K562 (cell line): ENCODE data around the gene INTS6. TPM values are rescaled to one million over a fixed set of nuclear protein-coding genes. Genes with fewer than 3 reads are reported as not detected.

Experiments used
- ATAC-seq: fragments of 200-7000 bp; cut with Tn5 transposase; 3 replicates; pipeline ENCODE4 v1.9.1; 2020; ENCODE audit warnings: moderate library complexity
- BruUV-seq: library from RNA; stranded (reverse); fragments of 400-500 nt; replicated peaks from 2 replicates; lab custom pipeline; 2021; lab: Mats Ljungman, UMichigan
- CTCF ChIA-PET: fragments of 300-600 bp; formaldehyde crosslinking; extraction: SDS; loops from one replicate; lab custom pipeline; 2021; ENCODE audit warnings: low intra/inter-chr PET ratio; lab: Yijun Ruan, JAX
- POLR2A ChIA-PET: fragments of 300-600, 350-650 bp; sonication (Branson Sonifier 250); formaldehyde crosslinking; extraction: SDS; loops from one replicate; lab custom pipeline; 2021; ENCODE audit warnings: antibody characterized with exemption, inconsistent platforms; lab: Yijun Ruan, JAX
- DNase-seq, 4 experiments: peaks; one replicate each; pipeline versions ENCODE4 v3.0.0 to v3.0.0-alpha.2; 2011 to 2018; ENCODE audit warnings: low spot score in 3 of 4, mixed read lengths in 3 of 4; ENCODE audit errors: extremely low read depth in 1 of 4
- FAIRE-seq: peaks from 2 replicates; lab custom pipeline; 2011; peaks lifted over from hg19 to GRCh38; lab: Jason Lieb, UNC
- H2AFZ ChIP-seq: 2 replicates; pipeline ENCODE4 v1.6.0; 2011; ENCODE audit warnings: low read depth, low read length, control low read depth, inconsistent platforms
- H3K27ac ChIP-seq: fragments of 200-600 bp; 3 replicates; pipeline ENCODE4 v1.8.0; 2011; ENCODE audit warnings: low read depth, mild to moderate bottlenecking, control low read depth, inconsistent platforms, low read length, moderate library complexity, mixed read lengths; ENCODE audit errors: extremely low read depth
- H3K27me3 ChIP-seq, 2 experiments: fragments of 300-600 bp in 1 of 2; 2 replicates in 1 of 2; 3 replicates in 1 of 2; pipeline versions ENCODE4 v1.6.0 to v1.8.0; 2011; ENCODE audit warnings: inconsistent platforms in 2 of 2, low read length in 2 of 2, mild to moderate bottlenecking in 1 of 2, mixed read lengths in 1 of 2, moderate library complexity in 1 of 2; ENCODE audit not compliant: control insufficient read depth in 2 of 2, insufficient read depth in 2 of 2
- H3K36me3 ChIP-seq: fragments of 300-600 bp; 3 replicates; pipeline ENCODE4 v1.8.0; 2011; ENCODE audit warnings: mild to moderate bottlenecking, low read length, inconsistent platforms; ENCODE audit not compliant: control insufficient read depth, insufficient read depth
- H3K4me1 ChIP-seq, 2 experiments: fragments of 200-600 bp in 1 of 2; replicated peaks in 1 of 2; 2 replicates in 1 of 2; 3 replicates in 1 of 2; pipeline versions ENCODE4 v1.5.1 to v1.8.0; 2011; ENCODE audit warnings: inconsistent platforms in 2 of 2, low read length in 2 of 2, mild to moderate bottlenecking in 1 of 2, mixed read lengths in 1 of 2, moderate library complexity in 1 of 2; ENCODE audit not compliant: control insufficient read depth in 2 of 2, insufficient read depth in 2 of 2
- H3K4me2 ChIP-seq: 2 replicates; pipeline ENCODE4 v1.6.1; 2011; ENCODE audit warnings: low read length, control low read depth, inconsistent platforms, mixed read lengths; ENCODE audit not compliant: insufficient read depth
- H3K4me3 ChIP-seq: fragments of 200-600 bp; sonication (generic), shearing (Covaris generic); 2 replicates; pipeline ENCODE4 v1.5.1; 2016; ENCODE audit warnings: control low read depth, inconsistent platforms
- H3K79me2 ChIP-seq: fragments of 200-600 bp; 3 replicates; pipeline ENCODE4 v1.8.0; 2011; ENCODE audit warnings: low read length, inconsistent platforms; ENCODE audit not compliant: control insufficient read depth, insufficient read depth
- H3K9ac ChIP-seq, 2 experiments: 2 replicates each; pipeline versions ENCODE4 v1.6.0 to v1.6.1; 2011; ENCODE audit warnings: low read depth in 2 of 2, low read length in 2 of 2, control low read depth in 1 of 2, inconsistent platforms in 1 of 2, mild to moderate bottlenecking in 1 of 2, mixed read lengths in 1 of 2; ENCODE audit not compliant: insufficient read depth in 1 of 2
- H3K9me1 ChIP-seq: one replicate; pipeline ENCODE4 v1.6.0; 2011; ENCODE audit warnings: inconsistent platforms, mild to moderate bottlenecking, low read length, moderate library complexity; ENCODE audit not compliant: control insufficient read depth, insufficient read depth
- H3K9me3 ChIP-seq: replicated peaks from 2 replicates; pipeline ENCODE4 v1.5.1; 2011; ENCODE audit warnings: low read depth, low read length, inconsistent platforms; ENCODE audit not compliant: control insufficient read depth, insufficient read depth
- H4K20me1 ChIP-seq: replicated peaks from 2 replicates; pipeline ENCODE4 v1.6.1; 2011; ENCODE audit warnings: low read length, inconsistent platforms, mixed read lengths; ENCODE audit not compliant: control insufficient read depth, insufficient read depth
- BHLHE40 ChIP-seq: IDR thresholded peaks from 2 replicates; pipeline ENCODE4 v1.6.1; 2011; ENCODE audit warnings: low read length, improper control_type of control experiment
- ELF4 ChIP-seq: fragments of 450-650 bp; formaldehyde crosslinking; IDR thresholded peaks from 2 replicates; pipeline ENCODE4 v1.4.0; 2022; ENCODE audit warnings: missing genetic modification characterization
- HNRNPK ChIP-seq: fragments of 200-400 bp; formaldehyde crosslinking; IDR thresholded peaks from one replicate; pipeline ENCODE4 v1.6.1; 2018; ENCODE audit warnings: mild to moderate bottlenecking, low read depth, low read length; ENCODE audit not compliant: poor library complexity, severe bottlenecking
- KLF10 ChIP-seq: fragments of 250-450 bp; sonication (Bioruptor Pico); IDR thresholded peaks from 2 replicates; pipeline ENCODE4 v1.6.1; 2021; ENCODE audit warnings: matching md5 sums
- PTBP1 ChIP-seq: fragments of 200-400 bp; formaldehyde crosslinking; IDR thresholded peaks from 2 replicates; pipeline ENCODE4 v1.6.1; 2017; ENCODE audit warnings: low read depth, low read length
- TBP ChIP-seq: optimal IDR thresholded peaks from 2 replicates; pipeline ENCODE3; 2011; ENCODE audit warnings: low read depth, low read length, improper control_type of control experiment
- U2AF2 ChIP-seq: fragments of 200-400 bp; formaldehyde crosslinking; optimal IDR thresholded peaks from 2 replicates; pipeline ENCODE3; 2017; ENCODE audit warnings: low read depth, mild to moderate bottlenecking, low read length
- ZNF175 ChIP-seq: fragments of 200-800 bp; sonication (Bioruptor generic); IDR thresholded peaks from 2 replicates; pipeline ENCODE4 v1.6.1; 2016; ENCODE audit warnings: low read depth, mild to moderate bottlenecking, missing genetic modification characterization, missing compliant biosample characterization
- WGBS: fragments of 100-300 bp; shearing (Covaris generic); methylation state at CpG from one replicate; pipeline ENCODE4 v1.1.6; 2016; ENCODE audit warnings: low coverage, mixed read lengths; ENCODE audit not compliant: insufficient coverage; ENCODE audit errors: missing lambda C conversion rate; 5-methylcytosine and 5-hydroxymethylcytosine counted together
- in situ Hi-C: fragments of 300-500 bp; cut with MboI; formaldehyde crosslinking; loops from 4 replicates; pipeline ENCODE4 v1.15.0; 2018; ENCODE audit warnings: inconsistent platforms, mixed read lengths
- intact Hi-C: fragments of 100-400 bp; cut with micrococcal nuclease; formaldehyde crosslinking; loops from 2 replicates; pipeline ENCODE4 v1.14.2; 2022
- polyA plus RNA-seq, 8 experiments: library from polyadenylated mRNA; depleted of rRNA in 4 of 8; stranded (reverse) in 5 of 8; unstranded in 3 of 8; fragments of >200 nt; fragmentation: Nextera tagmentation in 2 of 8; fragmentation: Illumina TruSeq in 1 of 8; extraction: Ambion mirVana in 2 of 8; extraction: Trizol in 1 of 8; gene quantifications; 2 replicates each; pipeline versions ENCODE4 v1.2.1 to v1.2.3, GENCODE V29; 2011 to 2014; ENCODE audit warnings: inconsistent platforms in 1 of 8, missing spikeins in 1 of 8
- total RNA-seq, 7 experiments: library from RNA; depleted of rRNA in 6 of 7; stranded (reverse); fragments of >200 nt in 6 of 7; fragmentation: Illumina TruSeq in 2 of 7; extraction: Trizol in 2 of 7; gene quantifications; 2 replicates each; pipeline versions ENCODE4 v1.2.1 to v1.2.3, GENCODE V29; 2011 to 2021; ENCODE audit warnings: low replicate concordance in 1 of 7
- TF ChIP-seq, protein P1 (sequence below): IDR thresholded peaks from 2 replicates; pipeline ENCODE4 v1.6.1; 2012; ENCODE audit warnings: low read depth, low read length, improper control_type of control experiment, borderline replicate concordance
- TF ChIP-seq, protein P2 (sequence below): fragments of 450-650 bp; IDR thresholded peaks from 2 replicates; pipeline ENCODE4 v1.6.1; 2018; ENCODE audit warnings: mild to moderate bottlenecking, low read depth; ENCODE audit not compliant: partially characterized antibody

INTS6 gene
- total and polyA plus RNA-seq, 9 of the 15 experiments (the other 6 are each of a cell fraction or from before 2014, with no cell fraction given): 3.7 to 29.8 (median 16.1) TPM

DNA sequence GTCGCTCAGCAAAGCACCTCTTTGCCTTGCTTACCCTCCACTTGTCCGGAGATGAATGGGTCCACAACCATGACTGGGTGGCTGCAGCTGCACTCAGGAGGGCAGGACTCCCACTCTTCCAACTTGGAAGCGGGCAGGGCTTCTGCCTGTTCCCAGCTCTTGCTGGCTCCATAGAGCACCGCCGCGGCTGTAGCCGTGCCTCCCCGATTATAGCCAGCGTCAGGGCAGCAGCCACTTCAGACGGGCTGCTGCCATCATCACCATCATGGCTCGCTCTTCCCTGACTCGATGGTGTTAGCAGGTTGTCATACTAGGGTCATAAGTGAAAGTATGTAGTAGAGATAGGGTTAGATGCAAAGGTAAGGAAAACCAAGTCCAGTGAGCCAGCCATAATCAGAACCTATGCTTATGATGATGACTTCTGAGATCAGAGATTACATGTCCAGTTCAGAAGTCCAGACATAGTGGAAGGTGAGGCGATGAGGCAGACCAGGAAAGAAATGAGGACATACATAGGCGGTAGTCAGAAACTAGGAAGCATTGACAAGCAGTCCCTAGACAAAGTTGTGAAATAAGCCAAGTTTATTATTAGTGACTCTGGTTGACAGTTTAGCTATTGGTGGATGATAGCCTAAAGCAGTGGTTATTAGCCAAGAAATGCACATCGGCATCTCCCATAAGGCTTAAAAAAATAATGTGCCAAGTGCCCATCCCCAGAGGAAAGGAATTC, 4.4 kb upstream of the INTS6 start:
- ChIA-PET POLR2A (no interaction called here), CTCF (no interaction called here)
- Histone ChIP-seq H3K9me1 (no peaks in the 10 kb centered on the region), H3K4me2 (no peak overlapping the region), H3K27me3 (no peaks in the 10 kb centered on the region; a peak in 1 of 5 replicates), H2AFZ (no peak overlapping the region), H3K9me3 (0 out of 2 replicates have a peak, but pooled peaks cover 2% of the 10 kb centered on the region), H4K20me1 (no peaks in the 10 kb centered on the region), H3K79me2 (peaks cover 20% of the 10 kb centered on the region), H3K9ac (no peak overlapping the region; a peak in 1 of 4 replicates), H3K36me3 (peaks cover 3% of the 10 kb centered on the region; the same call in 2 of the 3 replicates), H3K4me1 (peaks cover 4 to 12% of the 10 kb centered on the region in 2 experiments; a peak in 3 of 5 replicates), H3K27ac (no peak overlapping the region), H3K4me3 (no peak overlapping the region)
- in situ Hi-C loops: no loop called here
- BruUV-seq: no TSS peak
- no peak for FAIRE-seq
- DNase-seq: no peak
- ATAC-seq: no peak
- no peak for TF ChIP-seq HNRNPK
- no peak for TF ChIP-seq ZNF175 (CRISPR knock-in tag)
- no peak for TF ChIP-seq PTBP1
- no peak for TF ChIP-seq ELF4 (CRISPR knock-in tag)
- TF ChIP-seq TBP: no peak
- no peak for TF ChIP-seq BHLHE40
- TF ChIP-seq KLF10: no peak
- TF ChIP-seq, protein P1, sequence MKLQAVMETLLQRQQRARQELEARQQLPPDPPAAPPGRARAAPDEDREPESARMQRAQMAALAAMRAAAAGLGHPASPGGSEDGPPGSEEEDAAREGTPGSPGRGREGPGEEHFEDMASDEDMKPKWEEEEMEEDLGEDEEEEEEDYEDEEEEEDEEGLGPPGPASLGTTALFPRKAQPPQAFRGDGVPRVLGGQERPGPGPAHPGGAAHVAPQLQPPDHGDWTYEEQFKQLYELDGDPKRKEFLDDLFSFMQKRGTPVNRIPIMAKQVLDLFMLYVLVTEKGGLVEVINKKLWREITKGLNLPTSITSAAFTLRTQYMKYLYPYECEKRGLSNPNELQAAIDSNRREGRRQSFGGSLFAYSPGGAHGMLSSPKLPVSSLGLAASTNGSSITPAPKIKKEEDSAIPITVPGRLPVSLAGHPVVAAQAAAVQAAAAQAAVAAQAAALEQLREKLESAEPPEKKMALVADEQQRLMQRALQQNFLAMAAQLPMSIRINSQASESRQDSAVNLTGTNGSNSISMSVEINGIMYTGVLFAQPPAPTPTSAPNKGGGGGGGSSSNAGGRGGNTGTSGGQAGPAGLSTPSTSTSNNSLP: no peak
- TF ChIP-seq, protein P2, sequence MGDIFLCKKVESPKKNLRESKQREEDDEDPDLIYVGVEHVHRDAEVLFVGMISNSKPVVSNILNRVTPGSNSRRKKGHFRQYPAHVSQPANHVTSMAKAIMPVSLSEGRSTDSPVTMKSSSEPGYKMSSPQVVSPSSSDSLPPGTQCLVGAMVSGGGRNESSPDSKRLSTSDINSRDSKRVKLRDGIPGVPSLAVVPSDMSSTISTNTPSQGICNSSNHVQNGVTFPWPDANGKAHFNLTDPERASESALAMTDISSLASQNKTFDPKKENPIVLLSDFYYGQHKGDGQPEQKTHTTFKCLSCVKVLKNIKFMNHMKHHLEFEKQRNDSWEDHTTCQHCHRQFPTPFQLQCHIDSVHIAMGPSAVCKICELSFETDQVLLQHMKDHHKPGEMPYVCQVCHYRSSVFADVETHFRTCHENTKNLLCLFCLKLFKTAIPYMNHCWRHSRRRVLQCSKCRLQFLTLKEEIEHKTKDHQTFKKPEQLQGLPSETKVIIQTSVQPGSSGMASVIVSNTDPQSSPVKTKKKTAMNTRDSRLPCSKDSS: no peak
- no peak for TF ChIP-seq U2AF2
- intact Hi-C loops: no loop called here
- WGBS: 87% methylated on average over 7 of the region's 15 CpGs
